GM23338 (cell line): ENCODE data around the gene P2RY12. TPM values are rescaled to one million over a fixed set of nuclear protein-coding genes. Genes with fewer than 3 reads are reported as not detected.

Experiments
- ATAC-seq: fragments of 200-7000 bp; cut with Tn5 transposase; 3 replicates; pipeline ENCODE4 v1.9.1; 2020
- DNase-seq: peaks from one replicate; pipeline ENCODE4 v3.0.0-alpha.2; 2015; ENCODE audit warnings: low spot score
- H2AFZ ChIP-seq: fragments of 200-600 bp; sonication (generic); 2 replicates; pipeline ENCODE4 v1.8.0; 2016; ENCODE audit warnings: antibody characterized with exemption, mild to moderate bottlenecking, moderate library complexity
- H3F3A ChIP-seq: fragments of 200-600 bp; sonication (generic); replicated peaks from 2 replicates; pipeline ENCODE4 v1.8.0; 2017; ENCODE audit warnings: antibody characterized with exemption, mixed run types, low read depth
- H3K27ac ChIP-seq: fragments of 200-600 bp; sonication (generic); 2 replicates; pipeline ENCODE4 v1.6.1; 2016; ENCODE audit warnings: low read depth
- H3K27me3 ChIP-seq: fragments of 200-600 bp; sonication (generic); 2 replicates; pipeline ENCODE4 v1.8.0; 2016; ENCODE audit warnings: mild to moderate bottlenecking, mixed run types, moderate library complexity; ENCODE audit not compliant: insufficient read depth
- H3K36me3 ChIP-seq: fragments of 200-600 bp; sonication (generic); 2 replicates; pipeline ENCODE4 v1.8.0; 2016; ENCODE audit warnings: mild to moderate bottlenecking; ENCODE audit not compliant: insufficient read depth
- H3K4me1 ChIP-seq: fragments of 200-600 bp; sonication (generic); 2 replicates; pipeline ENCODE4 v1.8.0; 2016; ENCODE audit warnings: mild to moderate bottlenecking, moderate library complexity; ENCODE audit not compliant: insufficient read depth
- H3K4me2 ChIP-seq: fragments of 200-600 bp; sonication (generic); 2 replicates; pipeline ENCODE4 v1.7.1; 2017; ENCODE audit warnings: mixed run types
- H3K4me3 ChIP-seq: fragments of 200-600 bp; sonication (generic); 2 replicates; pipeline ENCODE4 v1.6.1; 2016; ENCODE audit warnings: mixed run types
- H3K79me2 ChIP-seq: fragments of 200-600 bp; sonication (generic); replicated peaks from 2 replicates; pipeline ENCODE4 v1.8.0; 2017; ENCODE audit warnings: mild to moderate bottlenecking; ENCODE audit not compliant: insufficient read depth
- H3K9me2 ChIP-seq: fragments of 200-600 bp; sonication (generic); 2 replicates; pipeline ENCODE4 v1.8.0; 2017; ENCODE audit not compliant: insufficient read depth
- H4K20me1 ChIP-seq: fragments of 200-600 bp; sonication (generic); replicated peaks from 2 replicates; pipeline ENCODE4 v1.8.0; 2017; ENCODE audit warnings: mild to moderate bottlenecking; ENCODE audit not compliant: insufficient read depth
- H3K27ac Mint-ChIP-seq: 2 replicates; pipeline ENCODE4 v1.8.0; 2020; ENCODE audit warnings: inconsistent platforms, mild to moderate bottlenecking, moderate library complexity, mixed read lengths
- H3K27me3 Mint-ChIP-seq: 3 replicates; pipeline ENCODE4 v1.8.0; 2022; ENCODE audit warnings: low read depth, mild to moderate bottlenecking, moderate library complexity, mixed read lengths, inconsistent platforms; ENCODE audit not compliant: insufficient read depth, poor library complexity
- H3K36me3 Mint-ChIP-seq: 3 replicates; pipeline ENCODE4 v1.8.0; 2021; ENCODE audit warnings: low read depth, mild to moderate bottlenecking, inconsistent platforms, moderate library complexity, mixed read lengths
- H3K4me1 Mint-ChIP-seq: 3 replicates; pipeline ENCODE4 v1.8.0; 2020; ENCODE audit warnings: mild to moderate bottlenecking, inconsistent platforms, mixed read lengths
- H3K4me3 Mint-ChIP-seq: 3 replicates; pipeline ENCODE4 v1.8.0; 2021; ENCODE audit warnings: moderate library complexity, mild to moderate bottlenecking, inconsistent platforms, mixed read lengths
- H3K9me3 Mint-ChIP-seq: 3 replicates; pipeline ENCODE4 v1.8.0; 2020; ENCODE audit warnings: moderate library complexity, mild to moderate bottlenecking, inconsistent platforms, mixed read lengths
- CREB1 ChIP-seq: fragments of 250-450 bp; sonication (Bioruptor Pico); IDR thresholded peaks from 2 replicates; pipeline ENCODE4 v1.5.0; 2020; ENCODE audit warnings: low read depth, mild to moderate bottlenecking, moderate library complexity
- ETS1 ChIP-seq: IDR thresholded peaks from 2 replicates; pipeline ENCODE4 v1.6.1; 2016; ENCODE audit warnings: antibody characterized with exemption
- EZH2 ChIP-seq: fragments of 200-600 bp; sonication (generic); IDR thresholded peaks from one replicate; pipeline ENCODE4 v1.8.0; 2017; ENCODE audit warnings: antibody characterized with exemption, mild to moderate bottlenecking, low read depth; ENCODE audit not compliant: unreplicated experiment
- EZH2phosphoT487 ChIP-seq: fragments of 200-600 bp; sonication (generic); IDR thresholded peaks from one replicate; pipeline ENCODE4 v1.8.1; 2018; ENCODE audit warnings: antibody characterized with exemption; ENCODE audit not compliant: unreplicated experiment
- JUNB ChIP-seq: IDR thresholded peaks from one replicate; pipeline ENCODE4 v1.6.1; 2016; ENCODE audit warnings: antibody characterized with exemption; ENCODE audit not compliant: unreplicated experiment
- NANOG ChIP-seq: IDR thresholded peaks from 2 replicates; pipeline ENCODE4 v1.6.1; 2016; ENCODE audit warnings: antibody characterized with exemption, borderline replicate concordance
- POLR2AphosphoS5 ChIP-seq: IDR thresholded peaks from 2 replicates; pipeline ENCODE4 v1.6.1; 2016; ENCODE audit warnings: antibody characterized with exemption, low read depth
- REST ChIP-seq: IDR thresholded peaks from one replicate; pipeline ENCODE4 v1.6.1; 2018; ENCODE audit warnings: antibody characterized with exemption; ENCODE audit not compliant: unreplicated experiment
- STAT1 ChIP-seq: IDR thresholded peaks from one replicate; pipeline ENCODE4 v1.6.1; 2016; ENCODE audit warnings: antibody characterized with exemption; ENCODE audit not compliant: unreplicated experiment
- ZNF114 ChIP-seq: fragments of 250-450 bp; sonication (Bioruptor Pico); IDR thresholded peaks from 2 replicates; pipeline ENCODE4 v1.5.0; 2020; ENCODE audit warnings: mild to moderate bottlenecking, moderate library complexity
- ZNF331 ChIP-seq: fragments of 250-450 bp; sonication (Bioruptor Pico); IDR thresholded peaks from 2 replicates; pipeline ENCODE4 v1.5.0; 2020; ENCODE audit warnings: low read depth, mild to moderate bottlenecking, moderate library complexity
- polyA plus RNA-seq: library from polyadenylated mRNA; unstranded; fragments of >200 nt; fragmentation: Nextera tagmentation; extraction: Ambion mirVana; gene quantifications from 2 replicates; pipeline ENCODE4 v1.2.1, GENCODE V29; 2016
- total RNA-seq: library from RNA; depleted of rRNA; stranded (reverse); fragments of >200 nt; shearing (Covaris generic); gene quantifications from 2 replicates; pipeline ENCODE4 v1.2.3, GENCODE V29; 2014
- TF ChIP-seq, protein P1 (sequence below), 2 experiments: fragments of 200-600 bp in 1 of 2; sonication (generic) in 1 of 2; conservative IDR thresholded peaks; 2 replicates each; pipeline versions ENCODE4 v1.5.1 to v1.6.1; 2016 to 2017; ENCODE audit warnings: antibody characterized with exemption in 2 of 2, low read depth in 2 of 2, mild to moderate bottlenecking in 2 of 2, moderate library complexity in 1 of 2
- TF ChIP-seq, protein P2 (sequence below): fragments of 250-450 bp; sonication (Bioruptor Pico); IDR thresholded peaks from 2 replicates; pipeline ENCODE4 v1.5.0; 2020; ENCODE audit warnings: mild to moderate bottlenecking, moderate library complexity

P2RY12 gene
- total and polyA plus RNA-seq, 2 experiments from 2014 or later = 1.1 TPM; not detected in 1

- no peaks in the 10 kb centered on the region for H3K36me3 Mint-ChIP-seq
- DNase-seq (no peak), ATAC-seq (peak; percentile 11; the same call in 2 of the 3 replicates)
- Histone ChIP-seq H3K27me3 (no peaks in the 10 kb centered on the region), H3K4me3 (no peak overlapping the region), H3K27ac (no peak overlapping the region), H3K36me3 (no peaks in the 10 kb centered on the region), H3K4me2 (no peak overlapping the region), H3K79me2 (no peaks in the 10 kb centered on the region), H3K4me1 (peaks cover 12% of the 10 kb centered on the region), H3K9me2 (no peaks in the 10 kb centered on the region), H2AFZ (no peak overlapping the region), H3F3A (no peaks in the 10 kb centered on the region), H4K20me1 (no peaks in the 10 kb centered on the region)
- peaks cover 60% of the 10 kb centered on the region for H3K4me1 Mint-ChIP-seq
- peaks cover 2% of the 10 kb centered on the region for H3K27me3 Mint-ChIP-seq
- peak overlapping the region; percentile 72; the same call in 1 of the 2 replicates for H3K27ac Mint-ChIP-seq
- TF ChIP-seq NANOG (no peak), ETS1 (no peak), REST (no peak), POLR2AphosphoS5 (no peak), EZH2phosphoT487 (no peak), JUNB (no peak), ZNF331 (CRISPR knock-in tag) (no peak), EZH2 (no peak), ZNF114 (CRISPR knock-in tag) (no peak), STAT1 (no peak), CREB1 (CRISPR knock-in tag) (no peak)
- TF ChIP-seq, protein P1, sequence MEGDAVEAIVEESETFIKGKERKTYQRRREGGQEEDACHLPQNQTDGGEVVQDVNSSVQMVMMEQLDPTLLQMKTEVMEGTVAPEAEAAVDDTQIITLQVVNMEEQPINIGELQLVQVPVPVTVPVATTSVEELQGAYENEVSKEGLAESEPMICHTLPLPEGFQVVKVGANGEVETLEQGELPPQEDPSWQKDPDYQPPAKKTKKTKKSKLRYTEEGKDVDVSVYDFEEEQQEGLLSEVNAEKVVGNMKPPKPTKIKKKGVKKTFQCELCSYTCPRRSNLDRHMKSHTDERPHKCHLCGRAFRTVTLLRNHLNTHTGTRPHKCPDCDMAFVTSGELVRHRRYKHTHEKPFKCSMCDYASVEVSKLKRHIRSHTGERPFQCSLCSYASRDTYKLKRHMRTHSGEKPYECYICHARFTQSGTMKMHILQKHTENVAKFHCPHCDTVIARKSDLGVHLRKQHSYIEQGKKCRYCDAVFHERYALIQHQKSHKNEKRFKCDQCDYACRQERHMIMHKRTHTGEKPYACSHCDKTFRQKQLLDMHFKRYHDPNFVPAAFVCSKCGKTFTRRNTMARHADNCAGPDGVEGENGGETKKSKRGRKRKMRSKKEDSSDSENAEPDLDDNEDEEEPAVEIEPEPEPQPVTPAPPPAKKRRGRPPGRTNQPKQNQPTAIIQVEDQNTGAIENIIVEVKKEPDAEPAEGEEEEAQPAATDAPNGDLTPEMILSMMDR (conservative IDR thresholded peaks at IDR 0.05; ENCODE audit: low read depth in 2 of 2) = no peak
- TF ChIP-seq, protein P2, sequence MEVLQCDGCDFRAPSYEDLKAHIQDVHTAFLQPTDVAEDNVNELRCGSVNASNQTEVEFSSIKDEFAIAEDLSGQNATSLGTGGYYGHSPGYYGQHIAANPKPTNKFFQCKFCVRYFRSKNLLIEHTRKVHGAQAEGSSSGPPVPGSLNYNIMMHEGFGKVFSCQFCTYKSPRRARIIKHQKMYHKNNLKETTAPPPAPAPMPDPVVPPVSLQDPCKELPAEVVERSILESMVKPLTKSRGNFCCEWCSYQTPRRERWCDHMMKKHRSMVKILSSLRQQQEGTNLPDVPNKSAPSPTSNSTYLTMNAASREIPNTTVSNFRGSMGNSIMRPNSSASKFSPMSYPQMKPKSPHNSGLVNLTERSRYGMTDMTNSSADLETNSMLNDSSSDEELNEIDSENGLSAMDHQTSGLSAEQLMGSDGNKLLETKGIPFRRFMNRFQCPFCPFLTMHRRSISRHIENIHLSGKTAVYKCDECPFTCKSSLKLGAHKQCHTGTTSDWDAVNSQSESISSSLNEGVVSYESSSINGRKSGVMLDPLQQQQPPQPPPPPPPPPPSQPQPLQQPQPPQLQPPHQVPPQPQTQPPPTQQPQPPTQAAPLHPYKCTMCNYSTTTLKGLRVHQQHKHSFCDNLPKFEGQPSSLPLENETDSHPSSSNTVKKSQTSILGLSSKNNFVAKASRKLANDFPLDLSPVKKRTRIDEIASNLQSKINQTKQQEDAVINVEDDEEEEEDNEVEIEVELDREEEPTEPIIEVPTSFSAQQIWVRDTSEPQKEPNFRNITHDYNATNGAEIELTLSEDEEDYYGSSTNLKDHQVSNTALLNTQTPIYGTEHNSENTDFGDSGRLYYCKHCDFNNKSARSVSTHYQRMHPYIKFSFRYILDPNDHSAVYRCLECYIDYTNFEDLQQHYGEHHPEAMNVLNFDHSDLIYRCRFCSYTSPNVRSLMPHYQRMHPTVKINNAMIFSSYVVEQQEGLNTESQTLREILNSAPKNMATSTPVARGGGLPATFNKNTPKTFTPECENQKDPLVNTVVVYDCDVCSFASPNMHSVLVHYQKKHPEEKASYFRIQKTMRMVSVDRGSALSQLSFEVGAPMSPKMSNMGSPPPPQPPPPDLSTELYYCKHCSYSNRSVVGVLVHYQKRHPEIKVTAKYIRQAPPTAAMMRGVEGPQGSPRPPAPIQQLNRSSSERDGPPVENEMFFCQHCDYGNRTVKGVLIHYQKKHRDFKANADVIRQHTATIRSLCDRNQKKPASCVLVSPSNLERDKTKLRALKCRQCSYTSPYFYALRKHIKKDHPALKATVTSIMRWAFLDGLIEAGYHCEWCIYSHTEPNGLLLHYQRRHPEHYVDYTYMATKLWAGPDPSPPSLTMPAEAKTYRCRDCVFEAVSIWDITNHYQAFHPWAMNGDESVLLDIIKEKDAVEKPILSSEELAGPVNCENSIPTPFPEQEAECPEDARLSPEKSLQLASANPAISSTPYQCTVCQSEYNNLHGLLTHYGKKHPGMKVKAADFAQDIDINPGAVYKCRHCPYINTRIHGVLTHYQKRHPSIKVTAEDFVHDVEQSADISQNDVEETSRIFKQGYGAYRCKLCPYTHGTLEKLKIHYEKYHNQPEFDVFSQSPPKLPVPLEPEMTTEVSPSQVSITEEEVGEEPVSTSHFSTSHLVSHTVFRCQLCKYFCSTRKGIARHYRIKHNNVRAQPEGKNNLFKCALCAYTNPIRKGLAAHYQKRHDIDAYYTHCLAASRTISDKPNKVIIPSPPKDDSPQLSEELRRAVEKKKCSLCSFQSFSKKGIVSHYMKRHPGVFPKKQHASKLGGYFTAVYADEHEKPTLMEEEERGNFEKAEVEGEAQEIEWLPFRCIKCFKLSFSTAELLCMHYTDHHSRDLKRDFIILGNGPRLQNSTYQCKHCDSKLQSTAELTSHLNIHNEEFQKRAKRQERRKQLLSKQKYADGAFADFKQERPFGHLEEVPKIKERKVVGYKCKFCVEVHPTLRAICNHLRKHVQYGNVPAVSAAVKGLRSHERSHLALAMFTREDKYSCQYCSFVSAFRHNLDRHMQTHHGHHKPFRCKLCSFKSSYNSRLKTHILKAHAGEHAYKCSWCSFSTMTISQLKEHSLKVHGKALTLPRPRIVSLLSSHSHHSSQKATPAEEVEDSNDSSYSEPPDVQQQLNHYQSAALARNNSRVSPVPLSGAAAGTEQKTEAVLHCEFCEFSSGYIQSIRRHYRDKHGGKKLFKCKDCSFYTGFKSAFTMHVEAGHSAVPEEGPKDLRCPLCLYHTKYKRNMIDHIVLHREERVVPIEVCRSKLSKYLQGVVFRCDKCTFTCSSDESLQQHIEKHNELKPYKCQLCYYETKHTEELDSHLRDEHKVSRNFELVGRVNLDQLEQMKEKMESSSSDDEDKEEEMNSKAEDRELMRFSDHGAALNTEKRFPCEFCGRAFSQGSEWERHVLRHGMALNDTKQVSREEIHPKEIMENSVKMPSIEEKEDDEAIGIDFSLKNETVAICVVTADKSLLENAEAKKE (CRISPR knock-in tag) = no peak
- no peaks in the 10 kb centered on the region for H3K9me3 Mint-ChIP-seq
- no peak overlapping the region; the same call in 2 of the 3 replicates for H3K4me3 Mint-ChIP-seq
These were observed 78.8 kb downstream of the P2RY12 start for GRCh38 chr3:151305775-151306151.
